Measurements from ENCODE around the gene HPSE2.

GRCh38 chr10:98567391-98568133 lies 668.1 kb downstream of the HPSE2 start:
- TF ChIP-seq EZH2 (IDR thresholded peaks at IDR 0.05; ENCODE audit: insufficient read depth, poor library complexity, severe bottlenecking) = no peak
- TF ChIP-seq EZH2phosphoT487 (IDR thresholded peaks at IDR 0.05; ENCODE audit: insufficient read depth, low read depth) = no peak

Measured in GM23248 (cell line).